ENCODE data around the gene CDH10. TPM values are rescaled to one million over a fixed set of nuclear protein-coding genes. Genes with fewer than 3 reads are reported as not detected.

CDH10 gene
- 0.12 and 0.16 TPM in 2 replicates for total RNA-seq

DNA sequence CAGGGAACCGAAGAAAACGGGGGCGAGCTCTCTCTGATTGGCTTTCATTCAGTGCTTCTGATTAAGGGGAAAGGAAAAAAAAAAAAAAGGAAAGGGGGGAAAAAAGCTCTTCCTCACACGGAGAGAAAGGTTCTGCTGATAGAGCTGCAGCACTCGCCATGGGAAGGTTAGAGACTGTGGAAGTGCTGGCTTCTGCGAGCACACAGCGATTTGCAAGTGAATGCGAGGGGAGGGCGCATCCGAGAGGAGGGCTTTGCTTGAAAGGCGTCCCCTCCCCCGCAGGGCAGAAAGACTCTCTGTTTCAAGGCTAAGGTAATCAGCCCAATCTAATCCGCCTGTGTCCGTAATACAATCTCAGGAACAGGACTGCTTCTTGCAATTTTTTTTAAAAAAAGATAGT is at the start of gene CDH10:
CDH10 (minus strand) TSS at position 218 of the 400 bp plus-strand sequence. CDS start 51,488 bp downstream, outside the sequence.

Small RNA genes within 50 kb of the gene (small RNA-seq; reads per million reads assigned to genes)
- not detected for gene AC091885.1
- not detected for gene RF00017
